Large intestine (tissue), 3 donors: ENCODE measurements around the gene NFASC. TPM values are rescaled to one million over a fixed set of nuclear protein-coding genes. Genes with fewer than 3 reads are reported as not detected.

Source experiments
- DNase-seq, 2 donors: peaks; one replicate each; pipeline versions ENCODE4 v3.0.0 to v3.0.0-alpha.2; 2013
- H3K27ac ChIP-seq: one replicate; pipeline ENCODE4 v1.5.1; 2013; ENCODE audit warnings: low read length
- H3K27me3 ChIP-seq: 2 replicates; pipeline ENCODE4 v1.6.1; 2013; ENCODE audit warnings: low read length; ENCODE audit not compliant: control insufficient read depth, insufficient read depth
- H3K36me3 ChIP-seq: 2 replicates; pipeline ENCODE4 v1.6.1; 2013; ENCODE audit warnings: low read length; ENCODE audit not compliant: control insufficient read depth, insufficient read depth
- H3K4me1 ChIP-seq: one replicate; pipeline ENCODE4 v1.6.1; 2013; ENCODE audit warnings: low read length; ENCODE audit not compliant: control insufficient read depth, insufficient read depth
- H3K4me3 ChIP-seq: one replicate; pipeline ENCODE4 v1.5.1; 2013; ENCODE audit warnings: low read length
- H3K9me3 ChIP-seq: one replicate; pipeline ENCODE4 v1.6.1; 2013; ENCODE audit warnings: mild to moderate bottlenecking, low read depth, low read length, moderate library complexity; ENCODE audit not compliant: control insufficient read depth
- WGBS: methylation state at CpG from one replicate; pipeline ENCODE4 v1.1.5; 2013; ENCODE audit warnings: low lambda C conversion rate; ENCODE audit not compliant: insufficient coverage; 5-methylcytosine and 5-hydroxymethylcytosine counted together
- polyA plus RNA-seq: library from polyadenylated mRNA; unstranded; fragments of 120-200 nt; gene quantifications from one replicate; pipeline ENCODE4 v1.2.1, GENCODE V29; 2013

The NFASC gene
- polyA plus RNA-seq, 1 donor: 10.1 TPM

GRCh38 chr1:204947747-204948146 lies 77.1 kb downstream of the NFASC start:
- Histone ChIP-seq H3K4me3 (no peak overlapping the region), H3K4me1 (no peaks in the 10 kb centered on the region), H3K36me3 (no peaks in the 10 kb centered on the region), H3K27me3 (peaks cover 13% of the 10 kb centered on the region), H3K9me3 (no peaks in the 10 kb centered on the region), H3K27ac (no peak overlapping the region)
- DNase-seq: no peak
- 100% methylated on average over 1 of the region's 6 CpGs for WGBS

DNA sequence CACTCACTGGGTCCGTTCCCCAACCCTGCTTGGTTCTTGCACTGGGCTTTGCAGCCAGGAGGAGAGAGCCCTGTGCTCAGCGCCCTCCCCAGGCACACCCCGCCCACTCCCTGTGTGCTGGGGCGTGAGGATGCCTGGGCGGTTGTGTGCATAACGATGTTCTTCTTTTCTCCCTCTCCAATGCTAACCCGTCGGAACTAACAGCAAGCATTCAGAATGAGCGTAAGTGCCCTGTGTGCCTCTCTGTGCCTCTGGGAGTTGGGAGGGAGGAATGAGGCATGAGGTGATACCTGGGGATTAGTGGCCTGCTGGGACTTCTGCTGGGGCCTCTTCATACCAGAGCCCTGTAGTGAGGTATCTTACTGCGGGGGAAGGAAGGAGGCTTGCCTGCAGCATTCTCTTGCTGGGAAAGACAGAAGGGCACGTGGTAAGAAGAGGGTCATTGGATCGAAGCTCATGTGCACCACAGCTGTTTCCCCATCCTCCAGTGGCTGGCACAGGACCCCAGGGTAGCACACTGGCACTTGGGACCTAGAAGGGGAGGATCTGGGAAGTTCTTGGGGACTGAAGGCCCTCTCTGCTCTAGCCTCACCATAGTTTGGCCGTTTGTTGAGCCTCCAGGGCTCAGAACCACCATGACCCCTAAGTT lies 79.8 kb downstream of the NFASC start:
- no peak for DNase-seq
- no peaks in the 10 kb centered on the region for H3K9me3 ChIP-seq
- H3K27me3 ChIP-seq: peaks cover 13% of the 10 kb centered on the region
- WGBS: no CpG with 5 or more reads among the region's 13 CpGs
- H3K4me3 ChIP-seq: no peak overlapping the region
- no peaks in the 10 kb centered on the region for H3K4me1 ChIP-seq
- H3K36me3 ChIP-seq: no peaks in the 10 kb centered on the region
- H3K27ac ChIP-seq: no peak overlapping the region

GRCh38 chr1:204958317-204959307 lies 88.0 kb downstream of the NFASC start:
- 50% methylated on average over 2 of the region's 11 CpGs for WGBS
- peaks cover 32% of the 10 kb centered on the region for H3K27me3 ChIP-seq
- DNase-seq: no peak
- no peaks in the 10 kb centered on the region for H3K36me3 ChIP-seq
- H3K27ac ChIP-seq: no peak overlapping the region
- H3K4me1 ChIP-seq: no peaks in the 10 kb centered on the region
- no peaks in the 10 kb centered on the region for H3K9me3 ChIP-seq
- no peak overlapping the region for H3K4me3 ChIP-seq

DNA sequence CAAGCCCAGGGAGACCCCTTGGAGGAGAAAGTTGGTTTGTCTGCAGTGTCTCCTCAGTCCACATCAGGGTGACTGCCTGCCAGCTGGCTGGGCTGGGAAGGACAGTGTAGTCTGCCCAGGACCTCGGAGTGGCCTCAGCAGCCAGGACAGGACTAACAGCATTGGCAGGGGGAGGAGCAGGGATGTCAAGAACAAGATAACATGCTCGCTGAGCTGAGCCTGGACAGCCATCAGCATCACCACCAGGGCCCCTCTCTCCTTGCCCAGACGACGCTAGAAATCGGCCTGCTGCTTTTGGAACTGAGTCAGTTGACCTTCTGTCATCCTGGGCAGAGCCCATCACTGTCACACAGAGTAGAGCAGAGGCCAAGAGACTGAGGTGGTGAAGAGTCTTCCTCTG lies 88.7 kb downstream of the NFASC start:
- no peaks in the 10 kb centered on the region for H3K4me1 ChIP-seq
- DNase-seq: no peak
- H3K4me3 ChIP-seq: no peak overlapping the region
- WGBS: no CpG with 5 or more reads among the region's 5 CpGs
- peaks cover 35% of the 10 kb centered on the region for H3K27me3 ChIP-seq
- no peak overlapping the region for H3K27ac ChIP-seq
- H3K9me3 ChIP-seq: no peaks in the 10 kb centered on the region
- H3K36me3 ChIP-seq: no peaks in the 10 kb centered on the region

GRCh38 chr1:204959836-204960235 lies 89.2 kb downstream of the NFASC start:
- Histone ChIP-seq H3K36me3 (no peaks in the 10 kb centered on the region), H3K4me1 (no peaks in the 10 kb centered on the region), H3K9me3 (no peaks in the 10 kb centered on the region), H3K27ac (no peak overlapping the region), H3K27me3 (peaks cover 40% of the 10 kb centered on the region), H3K4me3 (no peak overlapping the region)
- DNase-seq: no peak
- no CpG with 5 or more reads among the region's 2 CpGs for WGBS

- no peak for DNase-seq
- Histone ChIP-seq H3K27me3 (peaks cover 40% of the 10 kb centered on the region), H3K27ac (no peak overlapping the region), H3K4me3 (no peak overlapping the region), H3K36me3 (no peaks in the 10 kb centered on the region), H3K9me3 (no peaks in the 10 kb centered on the region), H3K4me1 (no peaks in the 10 kb centered on the region)
- no CpG with 5 or more reads among the region's 8 CpGs for WGBS
These were observed 89.9 kb downstream of the NFASC start for GRCh38 chr1:204960306-204961125.

DNA sequence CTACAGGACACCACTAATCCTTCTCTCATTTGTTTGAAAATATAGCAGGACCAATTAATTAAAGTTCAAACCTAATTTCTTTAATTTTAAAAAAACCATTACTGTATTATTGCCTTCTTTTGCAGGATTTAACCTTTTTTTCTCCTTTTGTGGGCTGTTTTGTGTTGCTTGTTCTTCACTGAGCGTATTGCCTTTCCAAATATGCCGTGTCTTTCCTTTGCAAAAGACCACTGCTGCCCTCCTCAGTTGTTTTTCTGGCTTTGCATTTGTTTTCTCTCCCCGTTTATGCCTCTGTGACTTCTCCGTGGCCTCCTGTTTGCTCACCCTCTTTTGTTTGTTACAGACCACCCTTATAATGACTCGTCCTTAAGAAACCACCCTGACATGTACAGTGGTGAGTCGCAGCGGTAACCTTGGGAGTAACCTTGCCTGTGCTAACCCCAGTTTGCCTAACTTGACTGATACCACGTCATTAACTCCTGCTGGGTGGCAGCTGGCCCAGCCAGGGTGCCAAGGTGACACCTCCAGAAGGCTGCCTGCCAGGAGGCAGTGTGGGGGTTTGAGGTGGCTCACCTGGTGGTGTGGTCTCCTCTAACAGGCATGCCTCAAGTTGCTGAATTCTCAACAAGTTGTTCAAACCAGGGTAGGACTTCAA lies 91.2 kb downstream of the NFASC start:
- H3K4me3 ChIP-seq: no peak overlapping the region
- WGBS: 100% methylated on average over 1 of the region's 8 CpGs

GRCh38 chr1:204962742-204963632 lies 92.3 kb downstream of the NFASC start:
- no peak overlapping the region for H3K27ac ChIP-seq
- no peak for DNase-seq
- H3K4me3 ChIP-seq: no peak overlapping the region
- H3K36me3 ChIP-seq: no peaks in the 10 kb centered on the region
- WGBS: no CpG with 5 or more reads among the region's 6 CpGs
- no peaks in the 10 kb centered on the region for H3K4me1 ChIP-seq
- H3K27me3 ChIP-seq: peaks cover 27% of the 10 kb centered on the region
- no peaks in the 10 kb centered on the region for H3K9me3 ChIP-seq

More for the DNA sequence above, 91.2 kb downstream of the NFASC start:
- Histone ChIP-seq H3K4me1 (no peaks in the 10 kb centered on the region), H3K27ac (no peak overlapping the region), H3K27me3 (peaks cover 37% of the 10 kb centered on the region), H3K36me3 (no peaks in the 10 kb centered on the region), H3K9me3 (no peaks in the 10 kb centered on the region)
- no peak for DNase-seq

- Histone ChIP-seq H3K36me3 (no peaks in the 10 kb centered on the region), H3K27ac (no peak overlapping the region), H3K4me3 (no peak overlapping the region), H3K9me3 (no peaks in the 10 kb centered on the region), H3K27me3 (peaks cover 23% of the 10 kb centered on the region), H3K4me1 (no peaks in the 10 kb centered on the region)
- WGBS: no CpG with 5 or more reads among the region's 6 CpGs
- no peak for DNase-seq
These were observed 96.8 kb downstream of the NFASC start for GRCh38 chr1:204967451-204967850.
